A172 (cell line): ENCODE measurements around the gene TBC1D19. TPM values are rescaled to one million over a fixed set of nuclear protein-coding genes. Genes with fewer than 3 reads are reported as not detected.
"Not testable (repeated sequence)": the region's sequence is repeated elsewhere in the genome, so short reads cannot be mapped to it uniquely, and the experiment has no call there.

Source experiments
- DNase-seq: peaks from one replicate; pipeline ENCODE4 v3.0.0-alpha.2; 2015; ENCODE audit warnings: low spot score
- total RNA-seq: library from RNA; depleted of rRNA; stranded (reverse); fragments of >200 nt; shearing (Covaris generic); gene quantifications from 2 replicates; pipeline ENCODE4 v1.2.3, GENCODE V29; 2014

Gene TBC1D19
- total RNA-seq, 1 experiment from 2014 or later = 14.1 TPM

DNA sequence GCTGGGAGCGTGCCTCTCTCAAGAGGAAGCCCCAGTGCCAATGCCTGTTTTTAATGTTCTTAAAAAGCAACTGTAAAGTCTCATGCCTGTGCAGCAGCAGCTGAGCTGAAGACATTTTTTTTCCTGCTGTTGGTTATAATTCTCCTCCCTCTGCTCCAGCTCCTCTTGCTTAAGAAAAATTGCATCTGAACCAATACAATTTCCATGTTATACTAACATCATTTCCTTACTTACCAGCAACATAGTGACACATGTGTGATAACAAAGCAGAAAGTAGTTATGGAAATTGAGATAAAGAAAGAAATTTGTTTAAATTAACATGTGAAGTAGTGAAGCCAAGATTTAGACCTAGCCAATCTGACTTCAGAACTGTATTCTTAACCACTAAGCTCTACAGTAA lies 101.4 kb downstream of the TBC1D19 start:
- DNase-seq = no peak

DNA sequence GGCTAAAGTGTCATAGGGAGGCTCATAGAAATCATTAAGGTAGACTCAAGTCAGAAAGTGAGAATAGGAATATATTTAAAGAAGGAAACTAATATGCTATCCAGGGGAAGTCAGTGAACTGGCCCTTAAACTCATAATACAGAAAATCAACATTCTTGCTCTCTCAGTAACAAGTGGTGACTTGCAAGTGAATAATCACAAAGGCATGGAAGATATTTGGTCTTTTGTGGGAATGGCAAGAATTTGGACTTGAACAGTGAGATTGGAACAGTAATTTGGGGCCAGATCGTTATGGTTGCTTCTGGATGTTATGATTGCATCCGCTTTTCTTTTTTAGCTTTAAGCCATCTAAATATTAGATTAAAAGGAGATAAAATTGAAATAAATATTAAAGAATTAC lies 103.8 kb downstream of the TBC1D19 start:
- peak; percentile 47 for DNase-seq

DNA sequence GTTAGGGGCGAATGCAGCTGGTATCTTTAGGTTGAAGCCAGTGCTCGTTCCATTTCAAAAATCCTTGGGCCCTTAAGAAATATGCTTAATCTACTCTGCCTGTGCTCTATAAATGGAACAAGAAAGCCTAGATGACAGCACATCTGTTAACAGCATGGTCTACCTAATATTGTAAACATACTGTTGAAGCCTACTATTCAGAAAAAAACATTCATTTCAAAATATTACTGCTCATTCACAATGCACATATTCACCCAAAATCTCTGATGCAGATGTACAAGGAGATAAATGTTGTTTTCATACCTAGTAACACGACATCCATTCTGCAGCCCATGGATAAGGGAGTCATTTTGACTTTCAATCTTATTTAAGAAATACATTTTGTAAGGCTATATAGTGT lies 106.6 kb downstream of the TBC1D19 start:
- no peak for DNase-seq

DNA sequence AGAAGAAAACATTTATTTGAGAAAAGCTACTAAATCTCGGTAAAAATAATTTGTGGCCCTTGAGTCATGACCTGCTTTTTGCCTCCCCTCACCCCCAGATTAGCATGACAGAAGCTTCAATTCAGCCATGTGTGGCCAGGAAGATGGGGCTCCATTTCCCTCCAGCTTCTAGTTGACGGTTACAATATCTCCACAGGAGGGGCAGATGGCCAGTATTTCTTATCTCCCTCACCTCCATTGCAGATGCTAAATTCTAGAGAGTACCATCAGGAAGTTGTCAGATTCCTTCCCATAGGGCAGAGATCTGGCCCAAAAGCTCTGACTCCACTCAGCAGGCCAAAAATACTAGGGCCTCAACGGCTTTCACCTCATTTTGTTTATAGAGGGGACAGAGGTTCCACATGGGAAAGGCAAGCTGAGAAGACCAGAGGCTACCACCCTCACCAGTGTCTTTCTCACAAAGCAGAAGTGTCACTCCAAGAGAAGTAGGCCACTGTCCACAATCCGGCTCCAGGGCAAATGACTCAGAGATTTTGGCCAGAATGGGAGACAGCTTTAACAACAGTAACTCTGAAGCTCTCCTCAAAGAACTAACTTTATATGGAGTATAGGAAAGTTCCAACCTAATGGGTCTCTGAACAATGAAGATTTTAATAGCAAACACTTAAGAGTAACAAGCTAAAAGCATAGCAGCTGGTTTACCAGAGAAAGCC lies 108.3 kb downstream of the TBC1D19 start:
- no peak for DNase-seq

DNA sequence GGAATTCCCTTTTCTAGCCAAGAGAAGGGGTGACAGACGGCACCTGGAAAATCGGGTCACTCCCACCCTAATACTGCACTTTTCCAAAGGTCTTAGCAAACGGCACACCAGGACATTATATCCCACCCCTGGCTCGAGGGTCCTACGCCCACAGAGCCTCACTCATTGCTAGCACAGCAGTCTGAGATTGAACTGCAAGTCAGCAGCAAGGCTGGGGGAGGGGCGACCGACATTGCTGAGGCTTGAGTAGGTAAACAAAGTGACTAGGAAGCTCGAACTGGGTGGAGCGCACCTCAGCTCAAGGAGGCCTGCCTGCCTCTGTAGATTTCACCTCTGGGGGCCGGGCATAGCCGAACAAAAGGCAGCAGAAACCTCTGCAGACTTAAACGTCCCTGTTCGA lies 110.2 kb downstream of the TBC1D19 start:
- DNase-seq = not testable (repeated sequence)

DNA sequence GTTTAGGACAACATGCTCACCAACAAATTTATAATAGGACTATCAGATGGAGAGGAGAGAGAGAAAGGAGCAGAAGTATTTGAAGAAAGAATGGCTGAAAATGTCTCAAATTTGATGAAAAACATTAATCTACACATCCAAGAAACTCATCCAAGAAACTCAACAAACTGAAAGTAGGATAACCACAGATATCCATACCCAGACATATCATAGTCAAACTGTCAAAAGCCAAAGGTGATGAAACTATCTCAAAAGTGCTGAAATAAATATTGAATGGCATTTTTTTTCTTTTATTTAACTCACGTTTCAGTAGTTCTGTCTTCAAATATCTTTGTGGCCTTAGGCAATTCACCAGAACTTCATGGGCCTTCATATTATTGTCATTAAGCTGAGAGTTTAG lies 116.2 kb downstream of the TBC1D19 start:
- no peak for DNase-seq

DNA sequence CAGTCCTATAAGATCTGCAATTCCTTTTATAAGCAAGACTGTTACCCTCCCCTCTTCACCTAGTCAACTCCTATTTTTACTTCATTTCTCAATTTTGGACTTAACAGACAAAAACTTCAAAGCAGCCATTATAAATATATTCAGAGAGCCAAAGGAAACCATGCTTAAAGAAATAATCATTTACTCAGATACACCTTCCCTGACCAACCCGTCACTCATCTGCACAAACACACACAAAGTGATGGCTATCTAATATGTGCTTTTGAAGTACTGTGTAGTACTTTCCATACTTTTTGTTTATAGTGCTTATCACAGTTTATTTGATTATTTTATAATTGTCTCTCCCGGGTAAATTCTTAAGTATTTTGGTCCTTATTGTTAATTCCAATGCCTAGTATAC lies 117.2 kb downstream of the TBC1D19 start:
- DNase-seq = no peak

DNA sequence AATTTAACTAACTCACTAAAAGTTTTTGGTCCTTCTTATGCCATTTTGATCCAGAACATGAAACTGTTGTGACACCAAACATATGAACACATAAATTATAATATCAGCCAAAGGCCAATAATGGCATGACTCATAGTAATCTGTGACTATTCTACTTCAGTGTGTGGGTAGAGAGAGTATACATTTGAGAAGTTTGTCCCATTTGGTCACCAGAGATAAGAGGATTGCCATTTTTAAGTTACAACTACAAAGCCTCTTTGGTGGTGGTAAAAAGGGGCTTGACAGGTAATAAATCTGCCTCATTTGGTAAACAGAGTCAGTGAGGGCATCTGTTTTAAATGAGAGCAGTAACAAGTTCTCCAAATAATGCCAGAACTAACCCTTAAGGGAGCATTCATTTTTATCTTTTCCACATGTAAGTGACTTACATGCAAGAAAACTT lies 117.9 kb downstream of the TBC1D19 start:
- no peak for DNase-seq

DNA sequence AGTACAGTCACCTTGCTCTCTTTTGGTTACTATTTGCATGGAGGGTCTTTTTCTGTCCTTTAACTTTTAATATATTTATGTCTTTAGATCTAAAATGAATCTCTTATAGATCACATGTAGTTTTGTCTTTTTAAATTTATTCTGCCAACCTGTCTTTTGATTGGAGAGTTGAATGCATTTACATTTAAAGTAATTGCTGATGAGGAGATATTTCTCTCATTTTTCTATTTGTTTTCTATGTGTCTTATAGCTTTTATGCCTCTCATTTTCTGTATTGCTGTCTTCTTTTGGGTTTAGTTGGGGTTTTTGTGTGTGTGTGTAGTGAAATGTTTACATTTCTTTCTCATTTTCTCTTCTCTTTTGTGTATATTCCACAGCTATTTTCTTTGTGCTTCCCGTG lies 123.5 kb downstream of the TBC1D19 start:
- DNase-seq = no peak

DNA sequence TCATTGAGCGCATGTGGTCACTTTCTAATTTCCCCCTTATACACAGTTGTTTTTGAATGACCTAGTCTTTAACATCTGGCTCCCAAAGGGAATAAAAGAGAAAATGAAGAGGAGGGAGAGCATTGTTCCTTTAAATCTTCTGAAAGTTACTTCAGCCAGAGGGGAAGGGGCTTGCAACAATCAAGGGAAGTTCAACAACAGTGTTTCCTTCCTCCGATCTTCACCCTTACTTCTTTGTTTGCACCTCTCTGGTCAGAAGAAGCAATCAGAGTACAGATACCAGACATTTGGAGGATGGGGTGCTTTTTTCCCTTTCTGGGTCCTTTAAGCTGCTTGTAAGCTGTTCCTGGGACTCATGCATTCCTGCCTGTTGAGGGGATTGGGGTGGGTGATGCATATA lies 125.4 kb downstream of the TBC1D19 start:
- DNase-seq = no peak

DNA sequence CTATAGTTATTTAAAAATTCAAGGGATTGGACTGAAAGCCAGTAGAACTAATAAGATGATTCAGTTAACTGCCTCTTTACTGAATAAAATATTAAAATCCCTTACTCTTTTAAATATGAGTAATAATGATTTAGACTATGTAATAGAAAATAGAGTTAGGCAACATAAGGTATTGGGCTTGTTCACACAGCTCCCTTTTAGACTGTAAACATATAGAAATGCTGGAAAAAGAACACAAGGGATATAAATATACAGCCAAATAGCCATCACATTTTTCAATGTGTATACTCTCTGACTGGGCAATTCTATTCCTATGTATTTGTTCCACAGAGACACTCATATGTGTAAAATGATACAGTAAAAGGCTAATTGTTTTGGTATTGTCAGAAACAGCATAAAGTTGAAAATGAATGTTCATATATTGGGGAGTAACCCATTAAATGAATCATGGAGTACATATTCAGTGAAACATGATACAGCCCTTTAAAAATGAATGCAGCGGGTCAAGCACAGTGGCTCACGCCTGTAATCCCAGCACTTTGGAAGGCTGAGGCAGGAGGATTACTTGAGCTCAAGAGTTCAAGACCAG lies 129.8 kb downstream of the TBC1D19 start:
- no peak for DNase-seq

DNA sequence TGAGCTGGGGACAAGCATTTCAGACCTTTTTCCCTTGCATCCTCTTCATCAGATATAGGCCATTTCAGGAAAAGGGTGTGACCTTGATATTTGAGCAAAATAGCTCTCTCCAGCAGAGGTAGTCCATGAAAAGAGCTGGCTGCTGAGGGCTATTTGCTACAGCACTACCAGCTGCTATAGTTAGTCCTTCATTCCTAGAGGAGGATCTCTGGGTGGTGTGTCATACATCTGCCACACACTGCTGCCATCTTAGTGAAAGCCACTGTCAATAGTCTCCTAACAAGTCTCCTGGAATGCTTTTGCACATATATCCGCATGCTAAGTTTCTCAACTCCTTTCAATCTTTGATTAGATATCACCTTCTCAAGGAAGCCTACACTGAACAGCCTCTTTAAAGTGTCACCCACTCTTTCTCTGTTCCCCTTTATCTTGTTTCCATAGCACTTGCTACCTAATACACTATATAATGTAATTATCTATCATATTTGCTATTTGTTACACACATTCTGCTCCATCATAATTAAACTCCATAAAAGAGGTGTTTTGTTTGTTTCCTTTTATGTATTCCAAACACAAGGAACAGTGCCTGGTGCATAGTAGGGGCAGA lies 131.9 kb downstream of the TBC1D19 start:
- no peak for DNase-seq

DNA sequence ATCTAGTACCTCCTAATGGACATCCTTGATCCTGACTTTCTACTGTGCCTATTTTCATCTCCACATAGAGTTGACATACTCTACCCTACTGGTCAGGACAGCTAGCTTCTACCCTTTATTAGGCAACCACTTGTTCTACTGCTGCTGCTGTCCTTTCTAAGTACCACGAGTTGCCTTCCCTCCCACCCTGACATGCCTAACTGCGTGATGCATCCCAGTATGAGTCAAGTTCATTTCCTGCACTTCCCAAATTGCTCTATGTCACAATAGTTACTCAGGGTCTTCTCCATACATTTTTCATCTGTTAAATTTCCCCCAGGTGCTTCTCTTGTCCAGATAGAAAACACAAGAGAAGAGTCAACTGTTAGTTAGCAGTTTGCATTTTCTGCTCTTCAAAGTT lies 133.4 kb downstream of the TBC1D19 start:
- DNase-seq = peak; percentile 56

DNA sequence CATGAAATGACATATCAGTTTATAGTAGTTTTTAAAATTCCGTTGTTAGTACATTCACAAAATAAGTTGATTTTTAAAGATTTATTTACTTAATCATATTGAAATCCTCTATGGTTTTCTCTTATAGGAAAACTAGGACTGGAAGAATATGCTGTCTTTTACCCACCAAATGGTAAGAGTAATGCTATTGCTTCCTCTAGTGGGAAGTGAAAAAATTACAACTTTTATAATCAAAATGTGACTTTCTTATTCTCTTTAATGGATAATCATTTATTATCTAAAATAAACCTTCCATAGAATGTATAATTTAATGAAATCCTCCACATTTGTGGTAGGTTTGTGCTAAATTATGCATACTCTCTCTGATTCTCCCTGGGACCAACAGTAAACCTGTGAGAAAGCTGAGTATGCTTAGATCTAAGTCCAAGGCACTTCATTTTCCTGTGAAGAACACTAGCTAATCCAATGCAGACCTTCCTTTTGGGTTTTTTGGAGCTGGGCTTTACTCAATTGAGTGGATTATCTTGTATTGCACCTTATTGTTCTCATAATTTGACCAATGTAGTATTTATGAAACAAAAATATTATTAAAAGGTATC lies 136.2 kb downstream of the TBC1D19 start:
- DNase-seq = peak; percentile 11

DNA sequence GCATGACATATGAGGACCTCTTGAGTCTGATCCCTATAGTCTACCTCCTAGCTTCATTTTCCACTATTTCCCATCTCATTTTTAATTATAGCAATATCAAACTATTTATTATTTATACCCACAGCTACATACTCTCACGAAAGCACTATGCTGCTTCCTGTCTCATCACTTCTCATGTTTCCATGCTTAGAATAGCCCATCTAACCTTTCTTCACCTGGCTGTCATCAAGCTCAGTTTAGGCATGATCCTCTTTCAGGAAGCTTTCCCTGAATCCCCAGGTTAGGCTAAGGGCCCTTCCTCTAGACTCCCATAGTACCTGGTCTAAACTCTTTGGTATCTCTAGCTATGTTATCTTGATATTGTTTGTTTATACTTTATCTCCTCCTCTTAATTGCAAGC lies 137.8 kb downstream of the TBC1D19 start:
- no peak for DNase-seq

DNA sequence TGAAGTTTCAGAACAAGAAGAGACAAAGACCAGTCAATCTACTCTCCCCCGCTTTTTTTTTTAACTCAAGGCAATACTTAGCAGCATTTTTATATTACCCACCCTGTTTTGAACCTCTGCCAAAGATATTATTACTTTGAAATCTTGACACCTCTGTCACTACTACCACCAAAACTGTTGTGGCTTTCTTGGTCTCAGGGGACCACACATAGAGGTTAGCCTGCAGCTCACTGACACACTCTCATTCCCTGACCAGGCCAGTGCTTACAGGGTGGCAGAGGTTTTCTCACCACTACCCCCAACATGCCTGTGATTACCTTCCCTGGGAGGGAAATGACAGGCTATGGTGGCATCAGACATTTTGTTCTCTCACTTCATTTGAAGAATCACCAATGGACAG lies 139.3 kb downstream of the TBC1D19 start:
- DNase-seq = no peak

DNA sequence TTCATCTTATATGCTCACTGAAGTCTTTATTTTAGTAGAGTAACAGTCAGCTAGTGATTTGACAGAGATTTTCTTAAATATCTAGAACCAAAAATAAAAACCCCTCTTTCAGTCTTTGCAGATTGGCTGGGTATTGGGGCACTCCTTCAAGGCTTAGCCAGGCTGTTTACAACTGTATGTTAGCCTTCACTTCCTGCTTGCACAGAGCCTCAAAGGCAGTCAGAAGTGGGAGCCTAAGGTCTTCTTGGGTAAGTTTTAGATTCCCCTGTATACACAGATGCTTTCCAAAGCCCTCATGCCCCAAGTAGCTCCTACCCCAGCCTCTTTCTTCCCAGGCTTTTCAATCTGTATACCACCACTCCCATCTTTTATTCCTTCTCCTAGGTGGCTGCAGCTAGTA lies 140.7 kb downstream of the TBC1D19 start:
- DNase-seq = no peak

DNA sequence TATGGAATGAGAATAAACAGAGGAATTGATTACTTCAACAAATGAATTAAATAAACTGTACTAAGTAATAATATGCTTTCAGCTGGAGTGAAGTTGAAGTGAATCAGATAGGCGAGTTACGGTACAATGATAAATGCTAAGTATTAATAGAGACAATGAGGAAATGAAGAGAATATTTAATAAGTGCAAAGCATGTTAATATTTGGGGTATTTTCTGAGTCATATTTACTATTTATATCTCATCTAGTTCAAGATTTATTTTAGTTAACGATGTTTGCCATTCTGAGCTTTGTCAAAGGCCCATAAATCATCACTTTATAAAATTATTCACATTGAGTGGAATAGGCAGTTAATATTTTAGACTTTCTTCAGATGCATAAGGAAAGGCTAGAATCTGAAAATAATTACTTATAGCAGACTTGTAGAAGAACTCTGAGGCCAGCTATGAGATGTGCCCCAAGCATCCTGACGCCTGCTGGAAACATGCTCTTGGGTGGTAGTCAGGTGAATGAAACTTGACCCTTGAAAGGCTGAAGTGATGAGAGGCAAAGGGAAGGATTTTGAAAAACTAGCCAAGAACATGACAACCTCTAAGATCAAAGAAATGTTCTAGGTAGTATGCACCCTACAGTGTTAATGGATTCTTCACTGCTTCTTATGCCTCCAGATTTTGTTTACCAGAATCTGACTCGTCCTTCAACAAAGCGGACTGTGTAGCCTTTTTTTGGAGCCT lies 142.9 kb downstream of the TBC1D19 start:
- DNase-seq = no peak

DNA sequence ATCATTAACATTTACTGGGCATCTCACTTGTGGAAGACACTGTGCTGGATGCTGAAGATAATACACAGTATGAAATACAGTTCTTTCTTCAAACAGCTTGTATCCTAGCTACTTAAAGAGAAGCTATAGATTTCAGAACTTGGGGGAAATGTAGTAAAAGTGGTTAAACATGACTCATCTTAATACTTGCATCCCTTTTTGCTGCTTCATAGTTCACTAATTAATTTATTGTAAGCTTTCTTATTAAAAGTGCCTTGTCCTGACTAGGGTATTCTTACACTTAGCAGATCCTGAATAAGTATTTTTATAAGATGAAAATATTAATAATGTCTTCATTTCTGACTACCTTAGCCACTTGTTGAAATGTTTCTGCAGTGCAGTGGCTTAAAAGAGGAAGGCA lies 144.0 kb downstream of the TBC1D19 start:
- no peak for DNase-seq

DNA sequence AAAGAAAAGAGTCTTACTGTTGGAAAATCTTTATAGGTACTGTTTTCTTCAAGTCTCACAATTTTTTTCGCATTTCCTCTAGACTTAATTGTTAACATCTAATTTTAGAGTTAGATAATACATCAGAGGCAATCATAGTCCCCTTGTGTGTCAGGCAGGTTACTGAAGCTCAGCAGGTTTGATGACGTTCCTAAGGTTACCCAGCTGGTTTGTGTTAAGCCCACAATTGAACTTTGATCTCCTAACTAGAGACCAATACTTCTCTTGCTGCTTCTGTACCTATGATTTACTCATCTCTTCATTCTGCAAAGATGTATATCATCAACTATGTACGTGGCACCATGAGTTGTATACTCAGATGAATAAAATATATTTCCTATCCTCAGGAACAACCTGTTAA lies 145.1 kb downstream of the TBC1D19 start:
- DNase-seq = no peak

DNA sequence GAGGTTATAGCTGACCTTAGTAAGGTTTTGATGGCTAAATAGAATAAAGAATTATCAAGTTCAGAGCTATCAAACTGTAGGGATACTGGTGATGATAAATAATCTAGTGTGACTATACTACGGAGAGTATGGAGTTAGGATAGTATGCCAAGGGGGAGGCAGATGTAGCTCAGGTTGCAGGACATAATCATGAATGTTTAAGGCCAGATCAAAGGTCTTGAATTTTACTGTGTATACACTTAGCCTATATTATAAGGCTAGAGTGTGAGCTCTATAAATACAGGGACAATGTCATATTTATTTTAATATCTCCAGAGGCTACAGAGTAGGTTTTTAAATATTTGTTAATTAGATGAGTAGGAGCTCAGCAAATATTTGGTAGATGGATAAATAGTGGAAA lies 145.7 kb downstream of the TBC1D19 start:
- no peak for DNase-seq

DNA sequence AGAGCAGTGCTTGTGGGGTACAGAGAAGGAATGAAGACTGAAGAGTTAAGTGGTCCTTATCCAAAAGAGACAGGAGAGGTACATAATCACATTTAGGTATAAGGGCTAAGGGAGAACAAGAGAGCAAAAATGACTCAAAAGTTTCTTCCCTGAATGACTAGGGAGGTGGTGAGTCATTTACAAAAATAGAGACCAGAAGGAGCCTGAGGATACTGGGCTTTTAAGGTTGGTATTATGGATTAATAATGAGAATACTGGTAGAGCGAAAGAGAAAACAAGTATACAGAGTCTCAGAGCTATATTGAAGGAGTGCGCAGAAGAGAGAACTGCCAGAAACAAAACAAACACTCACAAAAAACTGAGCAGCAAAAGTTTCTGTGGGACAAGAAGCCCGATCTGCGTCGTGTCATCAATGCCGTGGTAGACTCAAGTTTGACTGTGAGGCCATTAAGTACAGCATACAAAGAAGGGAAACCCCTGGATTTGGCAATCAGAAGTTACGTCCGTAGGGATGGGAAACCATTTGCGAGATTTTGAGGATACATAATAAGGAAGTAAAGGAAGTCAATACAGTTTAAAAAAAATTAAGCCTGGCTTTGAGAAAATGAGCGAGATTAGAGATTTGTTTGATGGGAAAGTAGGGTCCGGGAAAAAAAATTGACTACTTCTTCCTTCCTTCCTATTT lies 147.6 kb downstream of the TBC1D19 start:
- no peak for DNase-seq
